IMR-90 (cell line): ENCODE results near the gene B4GALNT1.

Experiments
- POLR2A ChIP-seq: IDR thresholded peaks from 2 replicates; pipeline ENCODE4 v1.6.1; 2012; ENCODE audit warnings: mild to moderate bottlenecking, low read depth, low read length
- RAD21 ChIP-seq: IDR thresholded peaks from 2 replicates; pipeline ENCODE4 v1.6.1; 2012; ENCODE audit warnings: low read length, improper control_type of control experiment
- TF ChIP-seq, protein P1 (sequence below): conservative IDR thresholded peaks from 2 replicates; pipeline ENCODE4 v1.5.1; 2012; ENCODE audit warnings: mild to moderate bottlenecking, low read depth, low read length, improper control_type of control experiment

DNA sequence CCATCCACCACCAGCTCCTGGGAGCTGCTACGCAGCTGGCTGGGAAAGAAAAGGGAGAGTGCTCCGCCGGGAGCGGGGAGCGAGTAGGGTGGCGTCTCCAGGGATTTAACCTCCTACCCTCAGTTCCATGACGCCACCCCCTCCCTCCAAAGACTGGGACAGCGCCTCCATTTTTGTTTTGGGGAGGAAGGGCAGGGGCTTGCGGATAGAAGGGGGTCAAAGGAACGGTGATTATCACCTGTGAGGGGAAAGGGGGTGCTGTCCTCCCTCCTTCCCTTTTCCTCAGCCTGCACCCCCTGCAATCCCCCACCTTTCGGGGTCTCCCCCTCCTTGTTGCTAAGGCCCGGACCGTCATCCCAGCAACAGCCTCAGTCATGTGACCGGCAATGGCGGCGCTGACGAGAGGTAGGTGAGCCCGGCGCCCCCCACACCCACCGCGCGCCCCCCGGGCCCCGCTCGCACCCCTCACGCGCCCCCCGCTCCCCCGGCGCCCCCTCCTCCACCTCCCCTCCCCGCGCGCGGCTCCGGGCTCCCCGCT, 28.5 kb downstream of the B4GALNT1 start, which contains the start of gene DTX3:
- TF ChIP-seq POLR2A (no peak), RAD21 (no peak)
- TF ChIP-seq, protein P1, sequence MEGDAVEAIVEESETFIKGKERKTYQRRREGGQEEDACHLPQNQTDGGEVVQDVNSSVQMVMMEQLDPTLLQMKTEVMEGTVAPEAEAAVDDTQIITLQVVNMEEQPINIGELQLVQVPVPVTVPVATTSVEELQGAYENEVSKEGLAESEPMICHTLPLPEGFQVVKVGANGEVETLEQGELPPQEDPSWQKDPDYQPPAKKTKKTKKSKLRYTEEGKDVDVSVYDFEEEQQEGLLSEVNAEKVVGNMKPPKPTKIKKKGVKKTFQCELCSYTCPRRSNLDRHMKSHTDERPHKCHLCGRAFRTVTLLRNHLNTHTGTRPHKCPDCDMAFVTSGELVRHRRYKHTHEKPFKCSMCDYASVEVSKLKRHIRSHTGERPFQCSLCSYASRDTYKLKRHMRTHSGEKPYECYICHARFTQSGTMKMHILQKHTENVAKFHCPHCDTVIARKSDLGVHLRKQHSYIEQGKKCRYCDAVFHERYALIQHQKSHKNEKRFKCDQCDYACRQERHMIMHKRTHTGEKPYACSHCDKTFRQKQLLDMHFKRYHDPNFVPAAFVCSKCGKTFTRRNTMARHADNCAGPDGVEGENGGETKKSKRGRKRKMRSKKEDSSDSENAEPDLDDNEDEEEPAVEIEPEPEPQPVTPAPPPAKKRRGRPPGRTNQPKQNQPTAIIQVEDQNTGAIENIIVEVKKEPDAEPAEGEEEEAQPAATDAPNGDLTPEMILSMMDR, result no peak
